Stimulated activated CD8-positive, alpha-beta memory T cell treated with anti-CD3 and anti-CD28 coated beads, Interleukin-4, amount 100 ng/mL, for 4 hours (primary cell): ENCODE results near the gene ERBB2.

Source experiments
- DNase-seq, 2 donors: peaks; one replicate each; pipeline ENCODE4 v3.0.0-alpha.2; 2020; ENCODE audit warnings: low read depth in 2 of 2, low spot score in 1 of 2

ERBB2 gene

GRCh38 chr17:39699818-39700147 is at the start of gene ERBB2:
ERBB2 (plus strand) TSS chr17:39700064; CDS start chr17:39700239, 175 bp downstream.
- DNase-seq: no peak

DNA sequence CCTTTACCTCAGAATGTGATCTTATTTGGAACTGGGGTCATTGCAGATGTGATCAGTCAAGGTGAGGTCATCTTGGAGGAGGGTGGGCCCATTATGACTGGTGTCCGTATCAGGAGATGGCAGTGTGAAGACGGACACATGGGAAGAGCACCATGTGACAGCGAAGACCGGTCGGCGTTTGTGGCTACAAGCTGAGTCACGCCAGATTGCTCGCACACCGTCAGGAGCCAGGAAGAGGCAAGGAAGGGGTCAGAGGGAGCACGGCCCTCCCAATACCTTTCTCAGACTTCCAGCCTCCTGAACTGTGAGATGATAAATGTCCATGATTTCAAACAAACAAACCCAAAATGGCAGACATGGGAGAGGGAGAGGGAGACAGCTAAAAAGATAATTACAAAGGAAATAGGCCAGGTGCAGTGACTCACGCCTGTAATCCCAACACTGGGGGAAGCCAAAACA is 49.7 kb upstream of the ERBB2 start:
- DNase-seq: no peak

- DNase-seq: no peak
These were observed 47.8 kb upstream of the ERBB2 start for GRCh38 chr17:39651923-39652586.

DNA sequence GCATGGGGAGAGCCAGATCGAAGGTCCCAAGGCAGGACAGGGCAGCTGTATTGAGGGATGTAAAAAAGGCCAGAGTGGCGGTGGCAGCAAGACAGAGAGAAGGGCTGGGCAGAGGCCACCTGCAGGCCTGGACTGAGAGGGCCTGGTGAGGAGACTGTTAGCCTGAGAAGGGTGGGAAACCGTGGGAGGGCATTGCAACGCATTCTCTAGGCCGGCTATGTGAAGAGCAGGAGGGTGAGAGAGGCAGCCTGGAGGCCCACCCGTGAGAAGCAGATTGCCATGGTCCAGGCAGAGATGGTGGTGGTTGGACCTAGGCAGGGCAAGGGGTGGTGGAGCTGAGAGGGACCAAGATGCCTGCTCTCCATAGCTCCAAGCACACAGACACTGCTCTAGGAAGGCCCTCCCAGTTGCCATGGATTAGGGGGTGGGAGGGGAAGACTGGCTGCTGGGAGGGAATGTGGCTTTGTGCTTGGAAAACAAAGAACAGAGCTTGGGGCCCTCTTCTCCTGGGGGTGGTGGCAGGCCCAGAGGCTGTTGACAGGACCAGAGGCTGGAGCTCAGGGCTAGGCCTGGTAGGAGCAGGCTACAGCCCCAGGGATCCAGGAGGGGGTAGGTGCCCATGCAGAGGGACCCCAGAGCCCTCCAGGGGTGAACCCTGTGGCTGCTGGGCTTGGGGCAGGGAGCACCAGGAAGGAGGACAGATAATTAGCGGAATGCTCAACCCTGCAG is 47.1 kb upstream of the ERBB2 start:
- DNase-seq: no peak

DNA sequence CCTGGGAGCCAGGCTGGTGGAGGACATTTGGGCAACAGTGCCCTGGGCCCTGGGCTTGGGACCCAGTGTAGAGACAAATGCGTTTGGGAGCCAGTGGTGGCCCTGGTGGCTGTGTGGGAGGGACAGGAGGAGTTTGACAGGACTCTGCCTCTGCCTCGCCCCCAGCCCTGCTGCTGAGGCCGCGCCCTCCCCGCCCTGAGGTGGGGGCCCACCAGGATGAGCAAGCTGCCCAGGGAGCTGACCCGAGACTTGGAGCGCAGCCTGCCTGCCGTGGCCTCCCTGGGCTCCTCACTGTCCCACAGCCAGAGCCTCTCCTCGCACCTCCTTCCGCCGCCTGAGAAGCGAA is 46.6 kb upstream of the ERBB2 start:
- DNase-seq: no peak

GRCh38 chr17:39653662-39654331 is 46.1 kb upstream of the ERBB2 start:
- DNase-seq: peak; percentile 40 to 82

- DNase-seq: no peak
These were observed 44.8 kb upstream of the ERBB2 start for GRCh38 chr17:39655105-39655504.

- DNase-seq: no peak
These were observed 41.5 kb upstream of the ERBB2 start for GRCh38 chr17:39658346-39658745.

DNA sequence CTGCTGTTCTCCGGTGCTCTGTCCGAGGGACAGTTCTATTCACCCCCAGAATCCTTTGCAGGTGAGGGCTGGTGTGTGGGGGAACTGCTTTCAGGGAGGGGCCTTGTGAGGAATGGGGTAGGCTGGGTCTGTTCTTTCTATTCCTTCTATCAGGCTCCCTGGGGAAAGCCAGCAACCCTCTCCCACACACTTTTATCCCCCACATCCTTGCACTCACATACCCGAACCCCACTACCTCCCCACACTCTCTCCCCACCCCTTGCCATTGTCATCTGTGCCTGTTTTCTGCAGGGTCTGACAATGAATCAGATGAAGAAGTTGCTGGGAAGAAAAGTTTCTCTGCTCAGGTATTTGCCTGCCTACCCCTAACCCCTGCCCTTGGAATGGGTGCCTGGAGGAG is 41.1 kb upstream of the ERBB2 start:
- DNase-seq: no peak

DNA sequence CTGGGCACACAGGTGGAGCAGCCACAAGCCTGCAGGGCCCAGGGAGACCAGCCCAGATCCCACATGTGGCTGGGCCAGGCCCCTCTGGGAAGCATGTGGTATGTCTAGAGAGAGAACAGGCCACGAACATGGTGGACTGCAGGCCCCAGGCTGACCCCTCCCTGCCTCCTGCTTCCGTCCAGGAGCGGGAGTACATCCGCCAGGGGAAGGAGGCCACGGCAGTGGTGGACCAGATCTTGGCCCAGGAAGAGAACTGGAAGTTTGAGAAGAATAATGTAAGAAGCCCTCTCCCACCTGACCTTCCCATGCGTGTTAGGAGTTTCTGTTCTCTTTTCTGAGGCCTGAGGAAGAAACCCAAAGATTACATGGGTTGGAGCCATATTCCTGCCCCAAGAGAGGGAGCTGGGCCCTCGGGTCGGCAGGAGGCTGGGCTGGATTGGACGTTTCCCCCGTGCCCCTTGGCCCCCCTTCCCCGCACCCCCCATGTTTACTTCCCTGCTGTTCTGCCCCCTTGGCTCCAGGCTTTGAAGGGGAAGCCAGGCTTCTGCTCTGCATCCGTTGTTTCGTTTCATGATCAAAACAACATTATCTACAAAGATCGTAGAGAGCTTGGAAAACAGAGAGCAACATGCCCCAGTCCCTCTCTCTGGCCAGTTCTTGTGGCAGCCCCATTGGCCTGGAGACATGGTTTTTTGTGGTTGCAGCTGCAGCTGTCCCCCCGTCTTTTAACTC is 40.4 kb upstream of the ERBB2 start:
- no peak for DNase-seq

GRCh38 chr17:39660011-39660360 is 39.9 kb upstream of the ERBB2 start:
- DNase-seq: no peak

DNA sequence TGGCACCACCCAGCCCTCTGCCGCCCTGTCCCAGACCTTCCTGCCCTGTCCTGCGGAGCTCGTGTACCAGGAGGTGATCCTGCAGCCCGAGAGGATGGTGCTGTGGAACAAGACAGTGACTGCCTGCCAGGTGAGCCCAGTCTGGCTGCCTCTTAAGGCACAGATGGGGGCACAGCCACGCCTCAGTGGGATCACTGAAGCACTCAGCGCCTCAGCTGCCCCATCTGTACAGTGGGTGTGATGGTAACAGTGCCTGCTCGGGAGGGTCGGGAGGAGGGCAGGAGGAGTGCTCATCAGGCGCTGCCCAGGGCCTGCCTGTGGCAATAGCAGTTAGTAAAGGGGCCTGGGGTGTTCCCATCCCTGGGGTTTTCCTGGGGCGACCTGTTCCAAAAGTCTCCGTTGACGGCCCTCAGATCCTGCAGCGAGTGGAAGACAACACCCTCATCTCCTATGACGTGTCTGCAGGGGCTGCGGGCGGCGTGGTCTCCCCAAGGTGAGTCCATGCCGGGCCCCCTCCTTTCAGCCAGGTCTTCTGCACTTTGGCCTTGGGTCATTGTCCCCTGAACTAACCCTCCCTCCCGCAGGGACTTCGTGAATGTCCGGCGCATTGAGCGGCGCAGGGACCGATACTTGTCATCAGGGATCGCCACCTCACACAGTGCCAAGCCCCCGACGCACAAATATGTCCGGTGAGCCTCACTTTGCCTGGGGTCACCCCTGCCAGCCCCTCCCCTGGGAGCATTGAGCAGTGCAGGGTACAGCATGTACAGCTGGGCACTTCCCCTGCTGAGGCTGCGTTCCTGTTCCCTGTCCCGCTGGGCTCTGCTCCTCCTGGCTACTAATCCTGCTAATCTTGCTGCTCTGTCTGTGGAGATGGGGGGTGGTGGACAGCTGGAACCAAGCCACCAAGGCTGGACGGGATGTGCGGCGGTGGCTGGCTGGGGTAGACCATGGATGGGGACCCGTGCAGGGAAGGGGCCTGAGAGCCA is 39.2 kb upstream of the ERBB2 start:
- no peak for DNase-seq

- no peak for DNase-seq
These were observed 37.9 kb upstream of the ERBB2 start for GRCh38 chr17:39661744-39662541.

DNA sequence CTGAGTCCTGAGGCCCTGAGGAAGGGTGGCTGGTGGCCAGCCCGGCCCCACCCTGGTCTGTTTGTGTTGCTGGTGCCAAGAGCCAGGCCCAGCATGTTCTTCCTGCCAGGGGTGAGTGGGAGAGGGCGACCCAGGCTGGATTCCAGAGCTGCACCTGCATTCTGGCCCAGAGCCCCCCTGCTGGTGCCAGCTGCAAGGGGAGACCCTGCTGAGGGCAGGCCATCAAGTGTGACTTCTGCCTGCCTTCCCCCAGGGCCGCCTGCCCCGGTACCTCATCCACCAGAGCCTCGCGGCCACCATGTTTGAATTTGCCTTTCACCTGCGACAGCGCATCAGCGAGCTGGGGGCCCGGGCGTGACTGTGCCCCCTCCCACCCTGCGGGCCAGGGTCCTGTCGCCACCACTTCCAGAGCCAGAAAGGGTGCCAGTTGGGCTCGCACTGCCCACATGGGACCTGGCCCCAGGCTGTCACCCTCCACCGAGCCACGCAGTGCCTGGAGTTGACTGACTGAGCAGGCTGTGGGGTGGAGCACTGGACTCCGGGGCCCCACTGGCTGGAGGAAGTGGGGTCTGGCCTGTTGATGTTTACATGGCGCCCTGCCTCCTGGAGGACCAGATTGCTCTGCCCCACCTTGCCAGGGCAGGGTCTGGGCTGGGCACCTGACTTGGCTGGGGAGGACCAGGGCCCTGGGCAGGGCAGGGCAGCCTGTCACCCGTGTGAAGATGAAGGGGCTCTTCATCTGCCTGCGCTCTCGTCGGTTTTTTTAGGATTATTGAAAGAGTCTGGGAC is 37.1 kb upstream of the ERBB2 start:
- no peak for DNase-seq

DNA sequence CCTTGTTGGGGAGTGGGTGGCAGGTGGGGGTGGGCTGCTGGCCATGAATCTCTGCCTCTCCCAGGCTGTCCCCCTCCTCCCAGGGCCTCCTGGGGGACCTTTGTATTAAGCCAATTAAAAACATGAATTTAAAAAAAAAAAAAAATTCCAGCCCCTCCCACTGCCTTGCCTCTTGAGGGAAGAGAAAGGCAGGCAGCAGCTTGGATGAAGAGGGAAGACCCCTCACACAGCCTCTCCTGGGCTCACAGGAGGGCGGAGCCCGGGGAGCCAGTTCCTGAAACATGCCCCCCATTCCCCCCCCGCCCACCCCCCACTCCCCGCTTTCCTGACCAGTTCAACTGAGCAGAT is 36.5 kb upstream of the ERBB2 start:
- DNase-seq: no peak

DNA sequence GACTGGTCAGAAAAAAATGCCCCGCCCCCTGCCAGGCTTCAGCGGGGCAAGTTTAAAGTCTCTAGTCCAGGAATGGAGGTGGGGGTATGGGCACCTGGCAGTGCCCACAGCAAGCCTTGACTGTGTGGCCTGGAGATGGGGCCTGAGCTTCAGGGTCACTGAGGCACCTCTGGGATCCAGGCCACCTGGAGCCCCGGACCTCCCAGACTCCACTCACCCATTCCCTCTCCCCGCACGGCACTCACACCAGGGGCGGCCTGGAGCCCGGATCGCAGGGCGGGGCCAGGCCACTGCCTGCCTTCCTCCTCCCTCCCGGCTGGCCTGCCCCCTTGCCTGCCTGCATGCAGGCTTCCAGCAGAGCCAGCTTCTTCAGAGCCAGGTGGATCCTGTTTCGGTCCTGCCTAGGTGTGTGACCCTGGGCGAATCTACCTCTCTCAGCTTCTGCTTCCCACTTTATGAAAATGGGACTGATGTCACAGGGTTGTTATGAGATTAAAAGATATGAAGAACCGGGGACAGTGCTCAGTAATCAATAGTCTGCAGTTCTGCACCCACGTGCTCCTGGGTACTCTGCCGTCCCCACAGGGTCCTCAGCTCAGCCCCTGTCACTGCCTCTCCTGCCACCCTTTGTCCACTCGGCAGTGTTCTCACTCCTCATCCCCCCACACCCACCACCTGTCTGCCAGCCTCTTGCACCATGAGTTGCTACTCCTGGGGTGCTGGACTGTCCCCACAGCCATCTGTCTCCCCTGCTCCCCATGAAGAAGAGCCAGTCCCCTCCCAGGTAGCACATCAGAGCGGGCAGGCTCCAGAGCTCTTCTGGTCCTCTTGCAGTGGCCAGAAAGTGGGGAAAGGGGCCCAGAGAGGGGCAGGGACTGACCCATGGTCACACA is 35.9 kb upstream of the ERBB2 start:
- DNase-seq: no peak

- no peak for DNase-seq
These were observed 35.0 kb upstream of the ERBB2 start, which contains the start of gene TCAP for GRCh38 chr17:39664581-39665561. TCAP (plus strand) TSS chr17:39665349; CDS start chr17:39665360, 11 bp downstream.
